ENCODE results near the gene RAPGEF3. TPM values are rescaled to one million over a fixed set of nuclear protein-coding genes. Genes with fewer than 3 reads are reported as not detected.

The RAPGEF3 gene
- total RNA-seq, 2 experiments from 2014 or later = 1.1 to 1.4 TPM

GRCh38 chr12:47707355-47707754 lies 51.3 kb downstream of the RAPGEF3 start:
- POLR2A ChIA-PET = interaction anchor here (0.7 to 1.5 kb wide), 2 partner anchors 126 to 178 kb away, joined by 4 read pairs; no protein-coding TSS in a partner anchor
- CTCF ChIA-PET = interaction anchor here (0.6 to 1.5 kb wide), 3 partner anchors 27 to 351 kb away, joined by 3 to 4 read pairs (median 3); no protein-coding TSS in a partner anchor

- ChIA-PET POLR2A (interaction anchor here (0.6 to 1.5 kb wide), 5 partner anchors 34 to 430 kb away, joined by 3 to 4 read pairs (median 4); no protein-coding TSS in a partner anchor), CTCF (interaction anchor here (0.9 to 1.4 kb wide), 2 partner anchors 44 to 73 kb away, joined by 3 read pairs; no protein-coding TSS in a partner anchor)
These were observed 52.9 kb downstream of the RAPGEF3 start, which contains the start of gene RPAP3 for GRCh38 chr12:47705566-47706425. Gene RPAP3 (minus strand): TSS chr12:47706030. CDS start chr12:47702840, 3,190 bp downstream.

- ChIA-PET POLR2A (no interaction called here), CTCF (interaction anchor here (1.1 to 1.4 kb wide), 2 partner anchors 11 to 74 kb away, joined by 3 read pairs; no protein-coding TSS in a partner anchor)
These were observed 53.5 kb downstream of the RAPGEF3 start for GRCh38 chr12:47705229-47705565.

GRCh38 chr12:47704719-47705118 lies 54.0 kb downstream of the RAPGEF3 start:
- ChIA-PET POLR2A (interaction anchor here (0.6 kb wide), 1 partner anchor 40 kb away, joined by 5 read pairs; no protein-coding TSS in a partner anchor), CTCF (interaction anchor here (0.6 to 1.4 kb wide), 4 partner anchors 10 to 398 kb away, joined by 3 read pairs; no protein-coding TSS in a partner anchor)

- ChIA-PET POLR2A (no interaction called here), CTCF (no interaction called here)
These were observed 58.4 kb downstream of the RAPGEF3 start for GRCh38 chr12:47700263-47700662.

- CTCF ChIA-PET = interaction anchor here (0.7 kb wide), 1 partner anchor 13 kb away, joined by 3 read pairs; no protein-coding TSS in a partner anchor
- POLR2A ChIA-PET = no interaction called here
These were observed 60.0 kb downstream of the RAPGEF3 start for GRCh38 chr12:47698631-47699030.

- POLR2A ChIA-PET = no interaction called here
These were observed 60.6 kb downstream of the RAPGEF3 start for GRCh38 chr12:47698055-47698454.

GRCh38 chr12:47689215-47689614 lies 69.5 kb downstream of the RAPGEF3 start:
- POLR2A ChIA-PET = no interaction called here
- CTCF ChIA-PET = interaction anchor here (1.0 kb wide), 2 partner anchors 19 to 38 kb away, joined by 3 to 4 read pairs; no protein-coding TSS in a partner anchor

More at GRCh38 chr12:47698055-47698454, 60.6 kb downstream of the RAPGEF3 start:
- CTCF ChIA-PET = no interaction called here

- ChIA-PET POLR2A (no interaction called here), CTCF (interaction anchor here (0.6 to 2.2 kb wide), 2 partner anchors 36 to 395 kb away, joined by 3 to 7 read pairs; no protein-coding TSS in a partner anchor)
These were observed 71.0 kb downstream of the RAPGEF3 start for GRCh38 chr12:47687636-47688035.

- ChIA-PET CTCF (interaction anchor here (2.2 kb wide), 1 partner anchor 35 kb away, joined by 7 read pairs; no protein-coding TSS in a partner anchor), POLR2A (no interaction called here)
These were observed 71.9 kb downstream of the RAPGEF3 start for GRCh38 chr12:47686645-47687240.

Other genes with a start within 250 kb of the RAPGEF3 start
- 10 to 100 TPM; 52.0 to 55.2 TPM for gene RPAP3, start 52.9 kb downstream of the RAPGEF3 start, total RNA-seq
- not detected for gene ENDOU, start 33.4 kb downstream of the RAPGEF3 start, total RNA-seq
- 10 to 100 TPM; 12.0 to 12.9 TPM for gene SLC48A1, start 14.4 kb upstream of the RAPGEF3 start, total RNA-seq
- 100 to 1,000 TPM; 225 to 247 TPM for gene HDAC7, start 61.0 kb upstream of the RAPGEF3 start, total RNA-seq
- gene VDR, start 146.1 kb upstream of the RAPGEF3 start, total RNA-seq = 100 to 1,000 TPM; 104 to 106 TPM
- gene TMEM106C, start 204.7 kb upstream of the RAPGEF3 start, total RNA-seq = 100 to 1,000 TPM; 199 to 200 TPM
- gene COL2A1, start 245.6 kb upstream of the RAPGEF3 start, total RNA-seq = not detected

Measured in activated CD8-positive, alpha-beta memory T cell treated with anti-CD3 and anti-CD28 coated beads for 36 hours (primary cell).